Esophagus muscularis mucosa (tissue), 4 donors: ENCODE measurements around the gene IRS2. TPM values are rescaled to one million over a fixed set of nuclear protein-coding genes. Genes with fewer than 3 reads are reported as not detected.
A peak's percentile ranks its signal among the peaks of the same experiment; 100 is the strongest.

Experiments
- DNase-seq: peaks from one replicate; pipeline ENCODE4 v3.0.0-alpha.2; 2017; ENCODE audit errors: extremely low spot score
- H3K27ac ChIP-seq, 4 donors: fragments of 200-600 bp; sonication (generic); replicated peaks in 1 of 4; 1 replicate in 3 of 4; 2 replicates in 1 of 4; pipeline ENCODE4 v1.5.1; 2016 to 2019; ENCODE audit warnings: mild to moderate bottlenecking in 1 of 4
- H3K27me3 ChIP-seq, 4 donors: fragments of 200-600 bp; sonication (generic); one replicate each; pipeline versions ENCODE4 v1.5.1 to v1.6.0; 2016 to 2019
- H3K36me3 ChIP-seq, 4 donors: fragments of 200-600 bp; sonication (generic); one replicate each; pipeline ENCODE4 v1.5.1; 2016 to 2019
- H3K4me1 ChIP-seq, 4 donors: fragments of 200-600 bp; sonication (generic); one replicate each; pipeline ENCODE4 v1.5.1; 2016 to 2019
- H3K4me3 ChIP-seq, 4 donors: fragments of 200-600 bp; sonication (generic); 1 replicate in 2 of 4; 2 replicates in 2 of 4; pipeline ENCODE4 v1.5.1; 2016 to 2019; ENCODE audit warnings: mild to moderate bottlenecking in 4 of 4, moderate library complexity in 1 of 4
- H3K9me3 ChIP-seq, 4 donors: fragments of 200-600 bp; sonication (generic); 1 replicate in 3 of 4; 2 replicates in 1 of 4; pipeline ENCODE4 v1.5.1; 2016 to 2019
- EP300 ChIP-seq: sonication (generic); formaldehyde crosslinking; IDR thresholded peaks from one replicate; pipeline ENCODE4 v1.6.1; 2017; ENCODE audit warnings: antibody characterized with exemption
- POLR2A ChIP-seq: fragments of 450-650 bp; IDR thresholded peaks from one replicate; pipeline ENCODE4 v1.6.1; 2017; ENCODE audit warnings: antibody characterized with exemption, moderate library complexity, mild to moderate bottlenecking, low read depth
- POLR2AphosphoS5 ChIP-seq, 2 donors: sonication (generic); formaldehyde crosslinking; IDR thresholded peaks; one replicate each; pipeline ENCODE4 v1.6.1; 2017; ENCODE audit warnings: antibody characterized with exemption in 2 of 2
- WGBS: methylation state at CpG from one replicate; pipeline ENCODE4 v1.1.5; 2018; 5-methylcytosine and 5-hydroxymethylcytosine counted together
- intact Hi-C: fragments of 100-400 bp; cut with DNase I; formaldehyde crosslinking; loops from one replicate; pipeline ENCODE4 v1.15.1; 2023
- total RNA-seq, 4 donors: library from RNA; depleted of rRNA; stranded (reverse); fragments of >200 nt; gene quantifications; one replicate each; pipeline versions ENCODE4 v1.1.0 to v1.2.1, GENCODE V29; 2016
- TF ChIP-seq, protein P1 (sequence below), 3 experiments: fragments of 200-600 bp in 2 of 3; fragments of 450-650 bp in 1 of 3; sonication (generic) in 2 of 3; IDR thresholded peaks; one replicate each; pipeline ENCODE4 v1.5.1; 2017 to 2019; ENCODE audit warnings: antibody characterized with exemption in 3 of 3, mild to moderate bottlenecking in 2 of 3, moderate library complexity in 1 of 3

IRS2 gene
- total RNA-seq, 4 donors from 2014 or later = 46.4 to 95.3 (median 63.7) TPM

DNA sequence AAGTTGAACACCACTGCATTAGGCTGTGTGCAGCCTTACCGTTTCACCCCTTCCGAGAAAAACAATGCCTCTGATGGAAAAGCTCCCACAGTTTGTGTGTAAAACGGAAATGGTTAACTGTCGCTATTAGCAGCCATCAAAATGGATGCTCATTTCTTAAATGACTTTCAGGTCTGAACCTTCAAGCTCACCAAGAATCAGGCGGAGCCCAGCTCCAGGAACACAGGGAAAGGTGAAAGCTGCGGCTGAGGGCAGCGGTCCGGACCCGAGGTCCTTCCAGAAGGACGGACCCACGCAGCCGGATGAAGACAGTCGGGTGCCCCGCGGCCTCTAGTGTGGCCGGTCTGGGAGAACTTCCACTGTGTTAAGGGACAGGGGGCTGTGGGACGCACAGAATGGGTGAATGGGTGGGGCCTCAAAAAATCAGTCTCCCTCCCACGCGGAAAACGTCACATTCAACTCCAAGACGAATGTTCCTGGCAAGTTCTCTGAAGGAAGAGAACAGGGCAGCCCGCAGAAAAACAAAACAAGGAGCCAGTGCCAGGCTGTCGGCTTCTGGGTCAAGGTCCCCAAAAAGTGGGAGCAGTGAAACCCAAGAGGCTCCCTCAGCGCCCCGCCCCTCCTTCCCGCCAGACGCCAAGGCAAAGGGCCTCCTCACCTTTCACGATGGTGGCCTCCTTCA lies 4.9 kb downstream of the IRS2 start:
- WGBS = 51% methylated on average over 25 of the region's 28 CpGs
- Histone ChIP-seq H3K4me3 (peak overlapping the region; percentile 83 to 98 (median 96)), H3K36me3 (peaks cover 22 to 56% (median 37%) of the 10 kb centered on the region in 4 donors), H3K9me3 (no peaks in the 10 kb centered on the region), H3K27ac (peak overlapping the region; percentile 82 to 98 (median 95)), H3K4me1 (peaks cover 22 to 77% (median 75%) of the 10 kb centered on the region in 4 donors), H3K27me3 (no peaks in the 10 kb centered on the region)
- intact Hi-C loops = loop anchor here (5.0 to 10.0 kb wide), 2 partner anchors 537 to 639 kb away; no protein-coding TSS in a partner anchor
- TF ChIP-seq POLR2AphosphoS5 (IDR thresholded peaks at IDR 0.05) (peak; percentile 42 to 49), POLR2A (no peak)
- DNase-seq = peak; percentile 90

DNA sequence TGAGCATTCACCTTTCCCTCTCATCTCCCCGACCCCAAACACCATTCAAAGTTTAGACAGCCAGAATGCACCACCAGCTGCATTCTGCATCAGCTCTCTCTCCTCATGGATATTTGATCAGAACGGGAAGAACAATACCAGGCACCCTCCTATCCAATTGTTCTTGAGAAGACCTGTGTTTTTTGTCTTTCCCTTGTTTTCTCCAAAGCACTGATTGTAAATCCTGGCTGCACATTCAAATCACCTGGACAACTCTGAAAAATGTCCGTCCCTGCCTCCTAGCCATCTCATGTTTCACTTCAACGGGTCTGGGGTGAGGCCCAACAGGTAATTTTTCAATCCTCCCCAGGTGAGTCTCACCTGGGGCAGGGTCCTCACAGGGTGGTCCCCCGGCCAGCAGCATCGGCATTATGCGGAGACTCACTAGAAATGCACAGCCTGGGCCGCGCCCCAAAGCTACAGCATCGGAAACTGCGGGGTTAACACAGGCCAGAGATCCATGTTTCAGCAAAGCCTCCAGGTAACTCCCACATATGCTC lies 5.5 kb downstream of the IRS2 start:
- H3K4me1 ChIP-seq = peaks cover 22 to 84% (median 81%) of the 10 kb centered on the region in 4 donors
- peaks cover 22 to 56% (median 37%) of the 10 kb centered on the region in 4 donors for H3K36me3 ChIP-seq
- WGBS = 27% methylated on average over 11 of the region's 11 CpGs

DNA sequence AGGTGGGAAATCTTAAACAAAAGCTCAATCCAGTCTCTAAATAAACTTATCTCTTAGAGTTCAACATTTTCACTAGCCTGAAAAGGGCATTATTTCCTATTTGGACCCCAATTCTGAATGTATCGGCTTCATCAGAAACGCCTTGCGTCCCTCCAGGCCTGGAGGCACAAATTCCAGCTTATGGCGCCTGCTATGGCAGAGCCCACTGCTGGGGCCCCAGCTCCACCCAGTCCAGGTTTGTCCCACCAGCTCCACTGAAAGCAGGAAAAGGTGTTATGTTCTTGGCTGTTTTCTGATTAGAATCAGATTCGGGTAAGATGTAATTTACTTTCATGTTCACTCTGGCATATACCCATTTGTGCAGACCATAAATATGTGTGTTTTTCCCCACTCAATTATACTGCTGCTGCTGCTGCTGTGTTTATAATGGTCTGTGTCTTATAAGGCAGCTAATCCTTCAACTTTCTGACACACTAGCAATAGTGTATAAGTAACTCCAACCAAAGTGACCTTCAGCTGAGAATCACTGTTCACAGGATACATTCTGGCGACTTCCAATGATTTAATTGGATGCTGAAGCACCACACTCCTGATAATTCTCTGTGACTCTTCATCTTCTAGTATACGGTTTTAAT lies 6.4 kb downstream of the IRS2 start:
- H3K4me1 ChIP-seq = peaks cover 22 to 93% (median 87%) of the 10 kb centered on the region in 4 donors
- intact Hi-C loops = loop anchor here (5.0 to 10.0 kb wide), 2 partner anchors 535 to 638 kb away; no protein-coding TSS in a partner anchor
- H3K36me3 ChIP-seq = peaks cover 22 to 56% (median 37%) of the 10 kb centered on the region in 4 donors
- peak overlapping the region; percentile 83 to 98 (median 96) for H3K4me3 ChIP-seq
- no peaks in the 10 kb centered on the region for H3K9me3 ChIP-seq
- peak; percentile 55 for DNase-seq
- no peak for TF ChIP-seq POLR2AphosphoS5 (IDR thresholded peaks at IDR 0.05)
- TF ChIP-seq, protein P1, sequence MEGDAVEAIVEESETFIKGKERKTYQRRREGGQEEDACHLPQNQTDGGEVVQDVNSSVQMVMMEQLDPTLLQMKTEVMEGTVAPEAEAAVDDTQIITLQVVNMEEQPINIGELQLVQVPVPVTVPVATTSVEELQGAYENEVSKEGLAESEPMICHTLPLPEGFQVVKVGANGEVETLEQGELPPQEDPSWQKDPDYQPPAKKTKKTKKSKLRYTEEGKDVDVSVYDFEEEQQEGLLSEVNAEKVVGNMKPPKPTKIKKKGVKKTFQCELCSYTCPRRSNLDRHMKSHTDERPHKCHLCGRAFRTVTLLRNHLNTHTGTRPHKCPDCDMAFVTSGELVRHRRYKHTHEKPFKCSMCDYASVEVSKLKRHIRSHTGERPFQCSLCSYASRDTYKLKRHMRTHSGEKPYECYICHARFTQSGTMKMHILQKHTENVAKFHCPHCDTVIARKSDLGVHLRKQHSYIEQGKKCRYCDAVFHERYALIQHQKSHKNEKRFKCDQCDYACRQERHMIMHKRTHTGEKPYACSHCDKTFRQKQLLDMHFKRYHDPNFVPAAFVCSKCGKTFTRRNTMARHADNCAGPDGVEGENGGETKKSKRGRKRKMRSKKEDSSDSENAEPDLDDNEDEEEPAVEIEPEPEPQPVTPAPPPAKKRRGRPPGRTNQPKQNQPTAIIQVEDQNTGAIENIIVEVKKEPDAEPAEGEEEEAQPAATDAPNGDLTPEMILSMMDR (IDR thresholded peaks at IDR 0.05) = no peak
- no peak for TF ChIP-seq POLR2A
- no peak for TF ChIP-seq EP300
- H3K27ac ChIP-seq = peak overlapping the region; percentile 82 to 98 (median 95)
- WGBS = 41% methylated on average over 7 of the region's 7 CpGs
- H3K27me3 ChIP-seq = no peaks in the 10 kb centered on the region

More for the DNA sequence above, 5.5 kb downstream of the IRS2 start:
- peak; percentile 60 for DNase-seq
- Histone ChIP-seq H3K27ac (peak overlapping the region; percentile 82 to 98 (median 95)), H3K27me3 (no peaks in the 10 kb centered on the region), H3K9me3 (no peaks in the 10 kb centered on the region), H3K4me3 (peak overlapping the region; percentile 83 to 98 (median 96))
- intact Hi-C loops = loop anchor here (5.0 to 10.0 kb wide), 2 partner anchors 536 to 639 kb away; no protein-coding TSS in a partner anchor
- TF ChIP-seq EP300 (no peak), POLR2A (no peak), POLR2AphosphoS5 (IDR thresholded peaks at IDR 0.05) (no peak)
- TF ChIP-seq, protein P1 (IDR thresholded peaks at IDR 0.05) = no peak

- intact Hi-C loops = no loop called here
Observed at GRCh38 chr13:109779074-109779473, 7.3 kb downstream of the IRS2 start.

More at GRCh38 chr13:109779074-109779473, 7.3 kb downstream of the IRS2 start:
- Histone ChIP-seq H3K27ac (peak overlapping the region; percentile 36 to 98 (median 95)), H3K4me3 (peak overlapping the region; percentile 83 to 98 (median 96)), H3K36me3 (peaks cover 18 to 57% (median 35%) of the 10 kb centered on the region in 4 donors), H3K4me1 (peaks cover 22 to 98% (median 92%) of the 10 kb centered on the region in 4 donors), H3K27me3 (no peaks in the 10 kb centered on the region), H3K9me3 (no peaks in the 10 kb centered on the region)
- DNase-seq = peak; percentile 57
- TF ChIP-seq POLR2A (no peak), EP300 (no peak), POLR2AphosphoS5 (IDR thresholded peaks at IDR 0.05) (no peak)
- TF ChIP-seq, protein P1 (IDR thresholded peaks at IDR 0.05) = no peak
- 36% methylated on average over 4 of the region's 4 CpGs for WGBS
